Hepatocyte (in vitro differentiated cells): ENCODE results near the gene TAAR9. TPM values are rescaled to one million over a fixed set of nuclear protein-coding genes. Genes with fewer than 3 reads are reported as not detected.

Experiments
- DNase-seq: peaks from one replicate; pipeline ENCODE4 v3.0.0-alpha.2; 2016; ENCODE audit warnings: low spot score
- H2AFZ ChIP-seq: fragments of 200-600 bp; sonication (generic); 2 replicates; pipeline ENCODE4 v1.6.0; 2016; ENCODE audit warnings: antibody characterized with exemption, mild to moderate bottlenecking
- H3K27ac ChIP-seq: fragments of 200-600 bp; sonication (generic); 2 replicates; pipeline ENCODE4 v1.5.1; 2016; ENCODE audit warnings: mild to moderate bottlenecking
- H3K27me3 ChIP-seq: fragments of 200-600 bp; sonication (generic); 2 replicates; pipeline ENCODE4 v1.6.1; 2016
- H3K36me3 ChIP-seq: fragments of 200-600 bp; sonication (generic); replicated peaks from 2 replicates; pipeline ENCODE4 v1.5.1; 2016; ENCODE audit warnings: low read depth; ENCODE audit not compliant: insufficient read depth
- H3K4me1 ChIP-seq: fragments of 200-600 bp; sonication (generic); 2 replicates; pipeline ENCODE4 v1.5.1; 2016; ENCODE audit warnings: mild to moderate bottlenecking, moderate library complexity; ENCODE audit not compliant: insufficient read depth
- H3K4me2 ChIP-seq: fragments of 200-600 bp; sonication (generic); 2 replicates; pipeline ENCODE4 v1.6.0; 2016
- H3K4me3 ChIP-seq: fragments of 200-600 bp; sonication (generic); 2 replicates; pipeline ENCODE4 v1.5.1; 2016; ENCODE audit warnings: mild to moderate bottlenecking
- H3K79me2 ChIP-seq: fragments of 200-600 bp; sonication (generic); 2 replicates; pipeline ENCODE4 v1.6.0; 2017; ENCODE audit warnings: mild to moderate bottlenecking
- H3K9me2 ChIP-seq: fragments of 200-600 bp; sonication (generic); replicated peaks from 2 replicates; pipeline ENCODE4 v1.6.0; 2017; ENCODE audit warnings: mild to moderate bottlenecking; ENCODE audit not compliant: insufficient read depth
- H3K9me3 ChIP-seq: fragments of 200-600 bp; sonication (generic); 2 replicates; pipeline ENCODE4 v1.5.1; 2016; ENCODE audit warnings: low read depth, mild to moderate bottlenecking
- H4K20me1 ChIP-seq: fragments of 200-600 bp; sonication (generic); 2 replicates; pipeline ENCODE4 v1.6.0; 2016; ENCODE audit warnings: mild to moderate bottlenecking; ENCODE audit not compliant: insufficient read depth, poor library complexity, severe bottlenecking
- EZH2 ChIP-seq: fragments of 200-600 bp; sonication (generic); IDR thresholded peaks from 2 replicates; pipeline ENCODE4 v1.6.1; 2016; ENCODE audit warnings: antibody characterized with exemption, mild to moderate bottlenecking, borderline replicate concordance
- EZH2phosphoT487 ChIP-seq: fragments of 200-600 bp; sonication (generic); IDR thresholded peaks from one replicate; pipeline ENCODE4 v1.6.1; 2018; ENCODE audit warnings: antibody characterized with exemption, mild to moderate bottlenecking, low read depth, moderate library complexity; ENCODE audit not compliant: unreplicated experiment, severe bottlenecking
- WGBS: methylation state at CpG from one replicate; pipeline ENCODE4 v1.1.6; 2016; ENCODE audit warnings: low lambda C conversion rate; ENCODE audit errors: missing lambda C conversion rate; 5-methylcytosine and 5-hydroxymethylcytosine counted together
- polyA plus RNA-seq: library from polyadenylated mRNA; unstranded; fragments of >200 nt; fragmentation: Nextera tagmentation; extraction: Ambion mirVana; gene quantifications from 2 replicates; pipeline ENCODE4 v1.2.1, GENCODE V29; 2016
- total RNA-seq: library from RNA; depleted of rRNA; stranded (reverse); fragments of >200 nt; gene quantifications from 2 replicates; pipeline ENCODE4 v1.2.3, GENCODE V29; 2014
- TF ChIP-seq, protein P1 (sequence below): fragments of 200-600 bp; sonication (generic); IDR thresholded peaks from 2 replicates; pipeline ENCODE4 v1.5.1; 2016; ENCODE audit warnings: antibody characterized with exemption, mild to moderate bottlenecking; ENCODE audit not compliant: poor library complexity

TAAR9 gene
- total and polyA plus RNA-seq, 2 experiments from 2014 or later, result not detected

- no peaks in the 10 kb centered on the region for H3K79me2 ChIP-seq
- H3K27ac ChIP-seq, result no peak overlapping the region
- H4K20me1 ChIP-seq, result no peaks in the 10 kb centered on the region
- no peaks in the 10 kb centered on the region for H3K9me2 ChIP-seq
- H3K4me1 ChIP-seq, result no peaks in the 10 kb centered on the region
- H3K27me3 ChIP-seq, result no peaks in the 10 kb centered on the region
- H2AFZ ChIP-seq, result no peak overlapping the region
- H3K36me3 ChIP-seq, result no peaks in the 10 kb centered on the region
- H3K4me3 ChIP-seq, result no peak overlapping the region
- DNase-seq, result no peak
- TF ChIP-seq EZH2phosphoT487 (no peak), EZH2 (no peak)
- TF ChIP-seq, protein P1, sequence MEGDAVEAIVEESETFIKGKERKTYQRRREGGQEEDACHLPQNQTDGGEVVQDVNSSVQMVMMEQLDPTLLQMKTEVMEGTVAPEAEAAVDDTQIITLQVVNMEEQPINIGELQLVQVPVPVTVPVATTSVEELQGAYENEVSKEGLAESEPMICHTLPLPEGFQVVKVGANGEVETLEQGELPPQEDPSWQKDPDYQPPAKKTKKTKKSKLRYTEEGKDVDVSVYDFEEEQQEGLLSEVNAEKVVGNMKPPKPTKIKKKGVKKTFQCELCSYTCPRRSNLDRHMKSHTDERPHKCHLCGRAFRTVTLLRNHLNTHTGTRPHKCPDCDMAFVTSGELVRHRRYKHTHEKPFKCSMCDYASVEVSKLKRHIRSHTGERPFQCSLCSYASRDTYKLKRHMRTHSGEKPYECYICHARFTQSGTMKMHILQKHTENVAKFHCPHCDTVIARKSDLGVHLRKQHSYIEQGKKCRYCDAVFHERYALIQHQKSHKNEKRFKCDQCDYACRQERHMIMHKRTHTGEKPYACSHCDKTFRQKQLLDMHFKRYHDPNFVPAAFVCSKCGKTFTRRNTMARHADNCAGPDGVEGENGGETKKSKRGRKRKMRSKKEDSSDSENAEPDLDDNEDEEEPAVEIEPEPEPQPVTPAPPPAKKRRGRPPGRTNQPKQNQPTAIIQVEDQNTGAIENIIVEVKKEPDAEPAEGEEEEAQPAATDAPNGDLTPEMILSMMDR, result no peak
- no peak overlapping the region for H3K4me2 ChIP-seq
- H3K9me3 ChIP-seq, result no peaks in the 10 kb centered on the region
- 82% methylated on average over 1 of the region's 1 CpG for WGBS
These were observed 29.5 kb downstream of the TAAR9 start for GRCh38 chr6:132567566-132567965.

DNA sequence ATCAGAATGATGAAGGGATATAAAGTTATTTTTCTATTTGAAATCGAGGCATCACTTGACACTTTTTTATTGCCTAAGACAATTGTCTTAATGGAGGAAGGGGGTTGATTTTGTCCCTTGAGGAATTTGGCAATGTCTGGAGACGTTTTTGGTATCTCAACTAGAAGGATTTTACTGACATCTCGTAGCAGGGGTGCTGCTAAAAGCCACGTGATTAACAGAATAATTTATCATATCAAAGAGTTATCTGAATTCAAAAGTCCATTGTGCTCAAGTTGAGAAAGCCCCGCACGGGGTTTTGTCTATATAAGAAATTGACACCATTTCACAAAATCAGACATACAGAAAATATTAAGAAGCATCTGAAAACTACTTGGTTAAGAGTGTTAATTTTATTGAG lies 30.5 kb downstream of the TAAR9 start:
- no peaks in the 10 kb centered on the region for H3K27me3 ChIP-seq
- no peaks in the 10 kb centered on the region for H4K20me1 ChIP-seq
- TF ChIP-seq EZH2phosphoT487, result no peak
- TF ChIP-seq EZH2, result no peak
- TF ChIP-seq, protein P1, result no peak
- no peaks in the 10 kb centered on the region for H3K36me3 ChIP-seq
- no peak overlapping the region for H3K4me2 ChIP-seq
- DNase-seq, result no peak
- no peaks in the 10 kb centered on the region for H3K9me2 ChIP-seq
- H3K27ac ChIP-seq, result no peak overlapping the region
- H3K4me1 ChIP-seq, result no peaks in the 10 kb centered on the region
- no peaks in the 10 kb centered on the region for H3K9me3 ChIP-seq
- no peaks in the 10 kb centered on the region for H3K79me2 ChIP-seq
- WGBS, result 64% methylated on average over 6 of the region's 6 CpGs
- no peak overlapping the region for H3K4me3 ChIP-seq
- no peak overlapping the region for H2AFZ ChIP-seq

GRCh38 chr6:132569170-132569569 lies 31.1 kb downstream of the TAAR9 start:
- H3K79me2 ChIP-seq, result no peaks in the 10 kb centered on the region
- TF ChIP-seq EZH2 (no peak), EZH2phosphoT487 (no peak)
- TF ChIP-seq, protein P1, result no peak
- H3K9me3 ChIP-seq, result no peaks in the 10 kb centered on the region
- H3K9me2 ChIP-seq, result no peaks in the 10 kb centered on the region
- 55% methylated on average over 4 of the region's 4 CpGs for WGBS
- no peak overlapping the region for H3K27ac ChIP-seq
- no peaks in the 10 kb centered on the region for H4K20me1 ChIP-seq
- H2AFZ ChIP-seq, result no peak overlapping the region
- no peak overlapping the region for H3K4me2 ChIP-seq
- H3K4me1 ChIP-seq, result no peaks in the 10 kb centered on the region
- H3K4me3 ChIP-seq, result no peak overlapping the region
- no peak for DNase-seq
- no peaks in the 10 kb centered on the region for H3K27me3 ChIP-seq
- H3K36me3 ChIP-seq, result no peaks in the 10 kb centered on the region
